HG03571 (cell line): Measurements from ENCODE around the gene AGAP1.

Experiments
- ATAC-seq: cut with Tn5 transposase; IDR thresholded peaks from one replicate; pipeline ENCODE4 v1.9.1; 2021; ENCODE audit not compliant: unreplicated experiment

Gene AGAP1

DNA sequence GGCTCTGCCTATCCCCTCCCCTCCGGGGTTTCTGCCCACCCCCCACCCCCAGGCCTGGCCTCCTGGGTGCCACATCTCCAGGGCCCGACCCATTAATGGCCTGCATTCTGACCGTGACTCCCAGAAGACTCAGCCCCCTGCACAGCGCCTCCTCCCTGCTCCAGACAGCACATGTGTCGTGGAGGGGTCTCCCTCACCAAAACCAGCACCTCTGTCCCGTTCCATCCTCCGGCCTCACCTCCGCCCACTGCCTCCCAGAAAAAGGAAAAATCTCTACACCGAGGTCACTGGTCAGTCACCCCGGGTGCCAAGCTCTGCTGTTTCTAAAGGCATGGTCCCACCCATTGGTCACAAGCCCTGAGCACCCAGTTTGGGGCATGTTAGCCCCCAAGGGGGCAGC, 609.1 kb downstream of the AGAP1 start:
- no peak for ATAC-seq

DNA sequence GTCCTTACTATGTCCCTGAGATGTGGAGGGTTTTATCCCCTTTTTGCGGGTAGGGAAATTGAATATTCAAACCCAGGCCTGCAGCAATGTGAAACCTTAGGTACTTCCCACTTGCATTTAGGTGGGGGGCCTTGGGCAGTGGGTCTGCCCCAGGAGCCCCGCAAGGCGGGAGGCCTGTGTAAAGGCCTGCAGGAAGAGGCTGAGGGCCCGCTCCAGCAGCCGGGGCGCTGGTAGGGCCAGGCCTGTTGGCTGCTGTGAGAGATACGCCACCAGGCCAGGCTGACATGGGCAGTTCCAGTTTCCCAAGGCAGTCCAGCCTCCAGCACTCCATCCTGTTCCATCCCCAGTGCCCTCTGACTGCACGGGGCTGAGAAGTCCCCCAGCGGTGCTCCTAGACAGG, 610.1 kb downstream of the AGAP1 start:
- no peak for ATAC-seq

DNA sequence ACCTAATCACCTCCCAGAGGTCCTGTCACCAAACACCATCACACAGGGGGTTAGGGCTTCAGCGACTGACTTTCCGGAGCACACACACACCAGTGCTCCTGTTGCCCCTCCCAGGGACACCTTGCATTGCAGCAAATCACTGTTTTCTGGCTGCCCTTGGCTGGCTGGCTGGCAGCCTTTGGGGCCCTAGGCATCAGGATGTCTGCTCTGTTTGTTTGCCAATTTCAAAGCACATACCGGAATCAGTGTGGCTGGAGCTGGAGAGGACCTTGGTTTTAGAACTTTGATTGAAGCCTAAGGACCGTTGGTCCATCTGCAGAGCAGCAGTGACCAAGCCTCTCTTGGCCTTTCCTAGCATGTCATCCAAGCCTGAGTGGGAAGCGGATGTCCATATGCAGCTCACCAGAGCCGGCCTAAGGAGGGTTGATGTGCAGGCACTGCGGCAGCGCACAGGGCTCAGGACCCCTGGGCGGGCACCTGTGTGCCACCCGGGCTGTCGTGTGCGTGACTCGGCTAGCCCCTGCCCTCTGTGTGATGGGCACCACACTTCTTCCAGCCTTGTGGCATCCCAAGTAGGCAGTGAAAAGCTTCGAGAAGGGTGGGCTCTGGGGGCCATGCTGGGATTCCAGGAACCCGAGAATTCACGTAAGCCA, 612.2 kb downstream of the AGAP1 start:
- ATAC-seq: no peak

DNA sequence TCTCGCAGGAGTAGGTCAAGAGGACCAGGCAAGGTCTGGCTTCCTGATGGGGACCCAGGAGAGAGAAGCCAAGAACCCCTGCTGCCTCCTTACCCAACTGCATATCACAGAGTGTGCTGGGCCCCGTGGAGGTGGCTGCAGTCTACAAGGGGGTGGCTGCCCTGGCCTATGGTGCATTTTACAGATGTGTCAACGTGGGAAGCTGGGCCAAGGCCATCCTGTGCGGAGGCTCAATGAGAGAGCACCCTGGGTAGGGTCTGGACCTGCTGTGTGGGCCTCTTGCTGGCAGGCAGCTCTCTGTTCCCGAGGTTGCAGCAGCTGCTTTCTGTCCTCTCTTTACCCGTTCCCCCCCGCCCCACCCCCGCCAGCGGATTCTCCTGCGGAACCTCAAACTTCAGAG, 612.9 kb downstream of the AGAP1 start:
- ATAC-seq: no peak

DNA sequence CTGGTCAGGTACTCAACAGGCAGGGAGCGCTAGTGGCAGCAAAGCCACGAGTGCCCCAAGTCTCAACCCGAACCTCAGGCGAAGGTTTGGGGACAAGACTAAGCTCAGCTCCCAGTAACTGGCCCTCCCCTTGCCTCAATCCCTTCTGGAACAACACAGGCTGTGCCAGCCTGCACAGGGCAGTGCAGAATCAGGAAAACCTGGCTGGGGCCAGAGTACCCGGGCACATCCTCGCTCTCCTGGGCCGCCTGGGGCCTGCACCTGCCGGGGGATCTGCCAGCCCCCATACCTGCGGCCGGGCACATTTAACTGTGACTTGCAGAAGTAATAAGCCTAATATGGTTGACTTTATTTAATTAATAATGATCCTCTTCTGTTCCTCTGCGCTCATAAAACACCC, 613.7 kb downstream of the AGAP1 start:
- ATAC-seq: no peak

DNA sequence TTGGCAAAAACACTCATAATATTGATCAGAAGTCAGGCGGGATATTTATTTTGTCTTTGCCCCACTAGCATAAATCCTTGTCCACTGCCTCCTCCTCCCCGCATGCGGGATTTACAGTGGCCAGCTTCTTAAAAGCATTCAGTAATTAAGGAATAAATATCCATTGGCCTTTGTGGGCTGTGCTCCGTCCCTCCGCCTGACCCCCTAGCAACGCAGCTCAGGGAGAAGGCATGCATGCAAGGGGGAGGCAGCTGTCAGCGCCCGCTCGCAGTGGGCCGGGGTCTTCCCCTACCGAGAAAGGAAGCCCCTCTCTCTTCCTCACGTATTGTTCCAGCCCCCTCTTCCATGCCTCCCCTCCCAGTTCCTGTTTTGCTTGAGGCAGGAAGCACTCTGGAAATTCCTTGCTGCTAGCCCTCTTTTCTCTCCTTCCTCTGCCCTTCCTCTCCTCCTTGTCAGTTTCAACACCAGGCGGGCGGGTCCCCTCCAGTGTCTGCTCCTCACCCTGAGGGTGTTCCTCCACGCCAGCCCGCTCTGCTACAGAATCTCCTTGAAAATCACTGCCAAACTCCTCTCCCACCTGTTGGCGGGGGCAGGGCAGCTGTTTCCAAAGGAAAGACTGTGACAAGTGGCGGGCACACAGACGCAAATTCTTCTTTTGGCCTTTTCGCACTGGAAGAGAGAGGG, 614.2 kb downstream of the AGAP1 start:
- no peak for ATAC-seq

DNA sequence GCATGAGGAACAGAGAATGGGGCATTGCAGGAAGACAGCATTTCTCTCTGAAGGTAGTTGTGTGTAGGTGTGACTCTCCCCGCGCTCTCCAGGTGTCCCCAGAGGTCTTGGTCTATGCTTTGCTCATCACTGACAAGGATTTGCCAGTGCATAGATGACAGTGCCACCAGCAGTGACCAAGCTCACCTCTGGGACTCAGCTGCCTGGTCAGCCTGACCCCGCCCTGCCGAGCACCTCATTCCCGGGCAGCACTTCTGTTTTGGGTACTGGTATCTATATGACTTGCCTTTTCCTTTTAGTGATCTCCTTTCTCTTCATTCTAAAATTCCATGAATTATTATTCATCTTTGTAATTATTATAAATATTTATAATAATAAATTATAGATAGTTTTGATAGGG, 615.2 kb downstream of the AGAP1 start:
- no peak for ATAC-seq

DNA sequence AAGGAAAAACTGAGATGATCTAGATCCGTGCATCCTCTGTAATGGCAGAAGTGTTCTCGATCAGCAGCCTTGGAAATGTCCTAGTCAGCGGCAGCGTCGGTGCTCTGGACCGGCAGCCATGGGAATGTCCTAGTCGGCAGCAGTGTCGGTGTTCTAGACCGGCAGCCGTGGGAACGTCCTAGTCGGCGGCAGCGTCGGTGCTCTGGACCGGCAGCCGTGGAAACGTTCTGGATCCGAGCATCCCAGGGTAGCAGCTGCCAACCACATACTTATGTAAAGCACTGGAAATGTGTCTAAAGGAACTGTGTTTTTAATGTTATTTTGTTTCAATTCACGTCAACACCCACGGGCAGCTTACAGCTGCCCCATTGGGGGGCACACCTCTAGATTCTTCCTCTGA, 615.6 kb downstream of the AGAP1 start:
- no peak for ATAC-seq

DNA sequence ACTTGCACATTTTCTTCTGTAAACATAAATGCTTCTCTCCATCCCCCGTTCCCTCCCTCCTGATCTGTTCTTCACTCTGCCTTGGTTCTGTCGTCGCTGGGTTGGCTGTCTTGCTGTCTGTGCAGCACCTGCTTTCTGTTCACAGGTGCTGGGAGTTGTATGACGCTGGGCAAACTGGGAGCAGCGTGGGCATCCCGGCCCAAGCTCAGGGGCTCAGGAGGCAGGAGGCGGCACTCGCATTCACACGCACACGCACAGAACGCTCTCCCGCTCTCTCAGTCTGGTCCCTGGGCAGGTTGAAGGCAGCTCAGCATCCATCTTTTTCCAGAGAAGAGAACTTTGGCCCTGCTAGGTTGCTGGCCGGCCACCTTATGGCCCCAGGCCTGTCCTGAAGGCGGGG, 618.6 kb downstream of the AGAP1 start:
- ATAC-seq: no peak

DNA sequence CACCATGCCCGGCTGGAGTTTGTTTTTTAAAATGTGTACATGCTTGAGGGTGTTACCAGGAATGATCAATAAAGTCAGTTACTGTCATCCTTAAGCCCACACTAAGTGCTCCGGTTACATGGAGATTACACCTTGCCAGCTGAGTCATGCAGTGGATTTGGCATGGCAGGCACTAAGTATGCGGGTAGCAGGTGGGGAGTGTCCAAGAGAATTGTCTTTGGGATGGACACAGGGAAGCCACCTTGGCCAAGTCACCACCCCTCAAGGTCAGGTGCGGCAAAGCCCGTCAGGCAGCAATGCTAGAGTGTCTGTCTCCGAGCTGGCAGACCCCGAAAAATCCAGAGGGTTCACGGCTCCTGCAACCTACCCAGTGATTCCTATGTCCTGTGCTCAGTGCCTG, 619.6 kb downstream of the AGAP1 start:
- ATAC-seq: no peak

DNA sequence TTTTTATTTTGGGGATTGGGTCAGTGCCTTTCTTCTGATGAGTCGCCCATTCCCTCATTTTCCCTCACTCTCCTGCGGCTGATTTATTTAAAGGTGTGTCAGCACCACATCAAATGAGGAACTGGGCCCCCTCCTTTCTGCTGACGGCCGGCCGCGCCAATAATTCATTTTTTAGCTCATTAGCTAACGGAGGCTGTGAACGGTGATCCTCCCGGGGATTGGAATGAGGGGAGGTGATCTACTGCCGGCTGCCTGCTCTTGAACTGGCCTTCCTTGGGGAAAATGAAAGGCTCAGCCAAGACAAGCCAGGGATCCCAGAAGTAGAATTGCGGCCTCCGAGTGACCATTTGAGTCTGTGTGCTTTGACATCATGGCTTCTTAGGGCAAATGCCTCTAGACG, 620.1 kb downstream of the AGAP1 start:
- no peak for ATAC-seq

DNA sequence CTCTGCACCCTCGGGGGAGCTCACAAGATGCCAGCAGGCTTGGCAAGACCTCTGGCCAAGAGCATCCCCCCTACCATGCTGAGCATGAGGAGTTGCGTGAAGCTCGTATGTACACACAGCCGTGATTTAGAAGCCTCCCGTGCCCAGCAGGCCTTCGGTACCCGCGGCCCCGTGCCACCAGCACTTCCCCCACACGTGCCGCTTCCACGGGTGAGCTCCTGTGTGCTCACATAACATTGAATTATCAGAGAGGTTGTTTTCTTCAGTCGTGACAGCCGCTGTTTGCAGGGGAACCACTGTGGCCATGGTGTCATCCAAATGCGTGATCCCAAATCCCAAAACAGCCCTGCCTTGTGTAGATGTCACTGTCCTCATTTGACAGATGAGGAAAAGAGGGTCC, 621.1 kb downstream of the AGAP1 start:
- no peak for ATAC-seq

DNA sequence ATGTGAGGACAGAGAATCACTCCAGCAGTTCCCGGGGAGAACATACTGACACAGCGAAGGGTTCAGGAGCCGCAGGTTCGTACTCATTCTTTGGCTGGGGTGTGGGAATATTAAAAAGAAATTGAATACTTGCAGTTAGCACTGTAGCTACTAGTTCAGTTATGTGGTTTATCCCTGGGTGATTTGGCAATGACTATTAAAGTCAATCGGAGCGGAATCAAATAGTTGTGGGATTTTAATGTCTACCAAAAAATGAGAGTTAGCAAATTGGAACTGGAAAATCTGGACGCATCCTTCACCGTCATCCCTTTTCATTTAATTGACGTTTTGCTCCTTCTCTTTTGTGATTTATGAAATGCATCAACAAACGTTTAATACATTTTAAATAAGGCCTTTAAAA, 623.6 kb downstream of the AGAP1 start:
- ATAC-seq: no peak

DNA sequence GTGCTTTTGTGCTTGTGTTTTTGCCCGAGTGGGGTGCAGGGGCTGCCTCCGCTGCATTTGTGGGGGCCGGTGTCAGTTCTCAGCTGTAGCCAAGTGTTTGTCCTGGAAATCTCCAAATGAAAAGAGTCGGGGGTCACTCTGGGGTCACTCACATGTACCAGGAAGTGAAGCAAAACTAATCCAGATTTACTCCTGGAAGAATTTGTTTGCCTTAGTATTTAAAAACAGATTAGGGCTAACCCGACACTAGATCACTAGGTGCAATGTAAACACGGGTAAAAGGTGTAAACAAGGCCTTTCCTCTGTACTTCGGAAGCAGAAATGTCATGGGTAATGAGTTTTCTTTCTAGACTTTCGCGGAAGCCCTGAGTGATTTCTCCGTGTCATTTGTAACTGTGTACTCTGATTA, 624.0 kb downstream of the AGAP1 start:
- ATAC-seq: no peak

DNA sequence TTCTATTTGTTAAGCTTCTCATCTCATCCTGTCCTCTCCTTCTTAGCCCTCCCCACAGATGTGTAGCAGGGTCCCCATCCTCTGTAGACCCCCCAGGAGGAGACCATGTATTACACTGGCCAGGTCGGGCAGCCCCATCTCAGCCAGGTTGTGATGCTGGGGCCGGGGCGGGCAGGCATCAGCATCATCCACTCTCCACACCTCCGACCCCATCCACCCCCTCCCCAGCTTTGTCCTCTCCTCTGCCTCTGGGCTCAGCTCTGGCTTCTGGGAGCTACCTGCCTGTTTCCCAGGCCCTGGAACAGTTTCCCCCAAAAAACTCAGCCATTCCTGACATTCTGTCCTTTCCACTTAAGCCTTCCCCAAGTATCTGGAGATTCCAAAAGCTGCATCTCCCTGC, 625.2 kb downstream of the AGAP1 start:
- no peak for ATAC-seq

DNA sequence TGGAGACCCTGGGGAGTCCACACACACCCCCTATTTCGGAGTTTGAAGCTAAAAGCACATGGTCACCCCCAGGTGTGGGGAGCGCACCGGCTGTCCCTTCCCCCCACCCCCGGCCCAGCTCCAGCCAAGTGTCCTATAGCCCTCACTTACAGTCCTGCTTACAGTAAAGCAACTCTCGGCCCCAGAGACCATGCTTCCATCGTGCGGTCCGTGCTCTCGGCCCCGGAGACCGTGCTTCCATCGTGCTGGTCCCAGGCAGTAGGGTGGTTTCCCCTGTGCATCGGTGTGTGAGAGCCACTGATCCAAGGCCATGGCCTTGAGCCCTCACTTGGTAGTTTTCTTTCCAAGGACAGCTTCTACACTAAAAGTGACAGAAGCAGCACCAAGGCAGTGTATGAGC, 625.6 kb downstream of the AGAP1 start:
- no peak for ATAC-seq

DNA sequence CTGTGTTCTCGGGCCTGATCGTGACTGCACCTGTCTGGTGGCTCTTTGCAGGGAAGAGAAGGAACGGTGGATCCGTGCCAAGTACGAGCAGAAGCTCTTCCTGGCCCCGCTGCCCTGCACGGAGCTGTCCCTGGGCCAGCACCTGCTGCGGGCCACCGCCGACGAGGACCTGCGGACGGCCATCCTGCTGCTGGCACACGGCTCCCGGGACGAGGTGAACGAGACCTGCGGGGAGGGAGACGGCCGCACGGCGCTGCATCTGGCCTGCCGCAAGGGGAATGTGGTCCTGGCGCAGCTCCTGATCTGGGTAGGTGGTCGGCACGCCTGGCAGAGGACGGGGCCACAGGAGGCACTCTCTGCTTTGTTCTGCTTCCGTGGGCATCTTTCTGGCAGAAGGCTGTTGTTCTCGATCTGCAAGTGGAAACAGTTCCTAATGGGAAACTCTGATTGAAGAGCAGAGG, 626.3 kb downstream of the AGAP1 start:
- no peak for ATAC-seq

DNA sequence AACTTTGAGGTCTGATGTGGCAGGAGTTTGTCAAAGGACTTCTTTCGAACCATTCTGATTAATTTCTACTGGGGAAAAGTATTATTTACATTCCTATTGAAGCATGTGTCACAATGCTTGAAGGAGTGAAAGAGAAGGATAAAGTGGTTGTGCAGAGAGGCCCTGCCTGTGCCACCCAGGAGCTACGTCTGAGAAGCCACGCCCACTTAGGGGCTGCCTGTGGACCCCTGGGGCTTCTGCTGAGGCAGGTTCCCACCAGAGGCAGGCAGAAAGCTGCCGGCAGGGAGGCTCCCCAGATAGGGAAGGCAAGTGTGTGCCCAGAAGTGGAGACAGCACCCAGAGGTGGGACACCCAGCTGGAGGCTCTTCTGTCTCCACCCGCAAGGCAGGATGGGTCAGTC, 627.0 kb downstream of the AGAP1 start:
- no peak for ATAC-seq

DNA sequence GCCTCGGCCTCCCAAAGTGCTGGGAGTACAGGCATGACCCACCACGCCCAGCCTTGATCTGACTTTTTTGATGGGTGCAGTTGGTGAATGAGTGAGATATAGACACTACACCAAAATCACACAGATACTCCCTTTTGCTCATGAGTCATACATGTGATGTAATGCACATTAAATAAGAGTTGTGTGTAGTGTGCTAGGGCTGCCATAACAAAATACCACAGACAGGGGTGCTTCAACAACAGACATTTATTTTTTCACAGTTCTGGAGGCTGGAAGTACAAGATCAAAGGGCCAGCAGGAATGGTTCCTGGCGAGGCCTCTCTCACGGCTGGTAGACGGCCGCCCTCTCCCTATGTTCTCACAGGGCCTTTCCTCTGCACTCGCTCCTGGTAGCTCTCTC, 627.7 kb downstream of the AGAP1 start:
- ATAC-seq: no peak

DNA sequence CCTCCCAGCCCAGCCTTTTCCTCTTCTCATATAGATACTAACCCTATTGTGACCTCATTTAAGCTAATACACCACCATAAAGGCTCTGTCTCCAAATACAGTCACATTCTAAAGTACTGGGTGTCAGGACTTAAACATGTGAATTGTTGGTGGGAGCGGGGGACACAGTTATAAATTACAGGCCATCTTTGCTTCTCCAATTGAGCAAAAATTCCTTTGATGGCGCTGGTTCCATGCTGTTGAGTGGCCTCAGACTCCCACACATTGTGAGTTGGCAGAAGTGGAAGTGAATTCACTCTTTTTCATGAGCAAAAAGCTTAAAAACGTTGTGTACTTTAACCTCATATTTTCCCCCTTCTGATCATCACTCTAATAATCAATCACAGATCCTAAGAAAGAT, 628.4 kb downstream of the AGAP1 start:
- no peak for ATAC-seq

DNA sequence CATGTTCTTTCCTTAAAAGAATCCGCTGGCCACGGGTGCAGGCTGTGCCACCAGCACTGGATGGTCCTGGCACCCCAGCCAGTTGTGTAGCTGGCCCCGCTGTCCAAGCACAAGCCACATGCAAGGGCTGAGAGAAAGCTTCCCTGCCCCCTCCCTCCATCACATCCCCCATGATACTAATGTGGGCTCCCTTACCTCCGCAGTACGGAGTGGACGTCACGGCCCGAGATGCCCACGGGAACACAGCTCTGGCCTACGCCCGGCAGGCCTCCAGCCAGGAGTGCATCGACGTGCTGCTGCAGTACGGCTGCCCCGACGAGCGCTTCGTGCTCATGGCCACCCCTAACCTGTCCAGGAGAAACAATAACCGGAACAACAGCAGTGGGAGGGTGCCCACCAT, 629.9 kb downstream of the AGAP1 start:
- ATAC-seq: no peak

DNA sequence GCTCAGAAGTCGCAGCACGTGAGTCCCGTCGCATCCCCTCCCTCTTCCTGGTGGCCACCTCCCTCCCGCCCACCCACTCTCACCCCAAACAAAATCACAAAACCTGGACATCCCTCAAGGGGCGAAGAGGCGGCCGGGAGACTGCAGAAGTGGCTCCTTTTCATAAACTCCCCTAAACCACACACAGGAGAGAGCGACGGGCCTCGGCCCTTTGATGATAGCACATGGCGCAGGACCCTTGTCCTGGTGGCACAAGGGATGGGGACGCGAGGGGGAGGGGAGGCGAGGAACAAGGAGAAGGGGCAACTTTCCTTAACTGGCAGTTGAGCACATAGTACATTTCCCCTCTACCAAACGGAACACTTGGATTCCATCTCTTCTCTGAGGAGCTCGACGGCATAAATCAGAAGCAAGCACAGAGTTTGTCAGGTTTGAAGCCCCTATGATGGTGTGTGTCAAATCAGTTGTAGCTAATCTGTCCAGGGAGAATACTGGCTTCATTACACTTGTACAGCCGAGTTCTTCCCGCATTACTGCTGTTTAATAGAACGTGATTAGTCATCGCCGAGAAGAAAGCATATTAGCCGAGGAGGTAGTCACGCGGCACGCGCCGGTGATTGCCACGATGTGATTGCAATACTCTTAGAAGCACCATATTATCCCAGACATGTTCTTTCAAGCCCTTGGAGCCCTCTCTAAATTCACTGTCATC, 630.5 kb downstream of the AGAP1 start:
- no peak for ATAC-seq
